Measurements from ENCODE around the gene REPS1.

REPS1 gene

GRCh38 chr6:138970856-138971425, 17.1 kb downstream of the REPS1 start (continued):
- TF ChIP-seq PATZ1 (tag by site-specific recombination; IDR thresholded peaks at IDR 0.05) (no peak), ZNF155 (tag by site-specific recombination; IDR thresholded peaks at IDR 0.05) (no peak), ZFP37 (tag by site-specific recombination; IDR thresholded peaks at IDR 0.05) (no peak), PRDM6 (tag by site-specific recombination; IDR thresholded peaks at IDR 0.05) (peak; percentile 70), MZF1 (tag by site-specific recombination; IDR thresholded peaks at IDR 0.05; ENCODE audit: borderline replicate concordance) (no peak), INSM2 (tag by site-specific recombination; IDR thresholded peaks at IDR 0.05) (peak; percentile 87), ZBTB21 (tag by site-specific recombination; IDR thresholded peaks at IDR 0.05) (peak; percentile 39; the same call in 1 of the 2 replicates), SCRT2 (tag by site-specific recombination; IDR thresholded peaks at IDR 0.05) (no peak), ZNF362 (tag by site-specific recombination; IDR thresholded peaks at IDR 0.05) (0 out of 2 replicates have a peak, but pooled peaks have one; percentile 29), OSR2 (tag by site-specific recombination; IDR thresholded peaks at IDR 0.05) (peak; percentile 41; the same call in 1 of the 2 replicates), ZEB2 (tag by site-specific recombination; IDR thresholded peaks at IDR 0.05) (peak; percentile 49; the same call in 1 of the 2 replicates), ZNF596 (tag by site-specific recombination; IDR thresholded peaks at IDR 0.05) (no peak), ZNF24 (tag by site-specific recombination; IDR thresholded peaks at IDR 0.05) (no peak), ZNF558 (tag by site-specific recombination; IDR thresholded peaks at IDR 0.05) (0 out of 2 replicates have a peak, but pooled peaks have one; percentile 67), PRDM4 (tag by site-specific recombination; IDR thresholded peaks at IDR 0.05) (peak; percentile 43; the same call in 1 of the 2 replicates)

- POLR2A ChIA-PET, result interaction anchor here (0.7 to 1.6 kb wide), 3 partner anchors 16 to 58 kb away, joined by 4 to 5 read pairs (median 4); no protein-coding TSS in a partner anchor
- peaks cover 53% of the 10 kb centered on the region for H3K4me1 ChIP-seq (ENCODE audit: control insufficient read depth, insufficient read depth, low read length)
- CTCF ChIA-PET, result interaction anchor here (0.6 to 1.4 kb wide), 6 partner anchors 17 to 382 kb away, joined by 3 to 6 read pairs (median 4); no protein-coding TSS in a partner anchor
- no peak for TF ChIP-seq ZNF48 (tag by site-specific recombination; IDR thresholded peaks at IDR 0.05)
- no peak for TF ChIP-seq HOXA7 (CRISPR knock-in tag; IDR thresholded peaks at IDR 0.05; ENCODE audit: borderline replicate concordance)
- no peak for TF ChIP-seq ZNF157 (tag by site-specific recombination; IDR thresholded peaks at IDR 0.05)
- no peak for TF ChIP-seq ZNF266 (tag by site-specific recombination; IDR thresholded peaks at IDR 0.05; ENCODE audit: low read depth)
- TF ChIP-seq ZNF776 (tag by site-specific recombination; IDR thresholded peaks at IDR 0.05; ENCODE audit: borderline replicate concordance), result no peak
- no peak for TF ChIP-seq SP7 (tag by site-specific recombination; IDR thresholded peaks at IDR 0.05)
- TF ChIP-seq ZNF626 (tag by site-specific recombination; IDR thresholded peaks at IDR 0.05), result no peak
- TF ChIP-seq WT1 (tag by site-specific recombination; IDR thresholded peaks at IDR 0.05), result no peak
- TF ChIP-seq ZNF510 (tag by site-specific recombination; IDR thresholded peaks at IDR 0.05; ENCODE audit: insufficient replicate concordance), result no peak
- no peak for TF ChIP-seq ZNF248 (tag by site-specific recombination; IDR thresholded peaks at IDR 0.05)
- TF ChIP-seq ZNF335 (tag by site-specific recombination; conservative IDR thresholded peaks at IDR 0.05), result no peak
- TF ChIP-seq ZNF529 (tag by site-specific recombination; IDR thresholded peaks at IDR 0.05; ENCODE audit: insufficient replicate concordance), result no peak
- TF ChIP-seq EGR2 (tag by site-specific recombination; IDR thresholded peaks at IDR 0.05; ENCODE audit: low read depth), result no peak
- TF ChIP-seq ZNF624 (tag by site-specific recombination; IDR thresholded peaks at IDR 0.05), result no peak
- no peak for TF ChIP-seq OVOL3 (tag by site-specific recombination; IDR thresholded peaks at IDR 0.05)
Measured at GRCh38 chr6:138970159-138970558, 17.9 kb downstream of the REPS1 start.

More at GRCh38 chr6:138970159-138970558, 17.9 kb downstream of the REPS1 start:
- Histone ChIP-seq H3K9me3 (ENCODE audit: control insufficient read depth, insufficient read depth, low read depth, low read length) (no peaks in the 10 kb centered on the region), H3K36me3 (ENCODE audit: control insufficient read depth in 2 of 2, insufficient read depth in 1 of 2, low read length in 2 of 2) (no peaks in the 10 kb centered on the region), H3K4me3 (ENCODE audit: low read depth, low read length) (no peak overlapping the region), H3K27ac (ENCODE audit: extremely low read depth, low read depth, low read length) (no peak overlapping the region)

All from HEK293 (cell line).